Stimulated activated naive CD8-positive, alpha-beta T cell treated with anti-CD3 and anti-CD28 coated beads, Interleukin-15, Interleukin-2, amounts not matched to agents 100 ng/mL and 50 ng/mL, for 24 hours (primary cell): ENCODE measurements around the gene USP27X.

Experiments used
- H3K27ac Mint-ChIP-seq: one replicate; pipeline ENCODE4 v1.8.0; 2021; ENCODE audit warnings: mild to moderate bottlenecking, mixed read lengths
- H3K27me3 Mint-ChIP-seq: one replicate; pipeline ENCODE4 v1.8.0; 2021; ENCODE audit warnings: mixed read lengths
- H3K36me3 Mint-ChIP-seq: one replicate; pipeline ENCODE4 v1.8.0; 2021; ENCODE audit warnings: low read depth, mixed read lengths
- H3K4me1 Mint-ChIP-seq: one replicate; pipeline ENCODE4 v1.8.0; 2021; ENCODE audit warnings: low read depth, mixed read lengths
- H3K4me3 Mint-ChIP-seq: one replicate; pipeline ENCODE4 v1.8.0; 2021; ENCODE audit warnings: mild to moderate bottlenecking, mixed read lengths
- H3K9me3 Mint-ChIP-seq: one replicate; pipeline ENCODE4 v1.8.0; 2021; ENCODE audit warnings: mixed read lengths

The USP27X gene

GRCh38 chrX:49868739-49869138, 10.5 kb upstream of the USP27X start:
- no peaks in the 10 kb centered on the region for H3K36me3 Mint-ChIP-seq
- no peaks in the 10 kb centered on the region for H3K27me3 Mint-ChIP-seq
- H3K9me3 Mint-ChIP-seq: no peaks in the 10 kb centered on the region
- H3K4me1 Mint-ChIP-seq: no peaks in the 10 kb centered on the region
- no peak overlapping the region for H3K4me3 Mint-ChIP-seq
- H3K27ac Mint-ChIP-seq: no peak overlapping the region

DNA sequence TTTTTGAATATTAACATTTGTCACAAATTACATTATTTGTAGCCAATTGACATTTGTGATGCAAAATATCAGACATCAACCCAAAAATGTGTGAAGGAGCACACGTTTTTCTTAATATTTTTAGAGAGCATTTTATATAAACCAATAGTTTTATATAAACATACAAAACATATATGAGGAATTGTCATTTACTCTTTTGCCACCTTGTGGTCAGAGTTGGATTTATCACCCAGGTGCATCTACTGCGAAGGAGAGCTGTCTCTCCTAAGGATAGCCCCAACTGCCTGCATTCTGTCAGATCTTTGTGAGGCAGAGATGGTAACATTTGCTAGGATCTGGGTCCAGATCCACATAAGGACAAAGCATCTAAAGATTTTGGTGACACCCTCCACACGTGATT, 2.5 kb upstream of the USP27X start:
- Mint-ChIP-seq H3K27ac (no peak overlapping the region), H3K4me3 (no peak overlapping the region), H3K36me3 (no peaks in the 10 kb centered on the region)

DNA sequence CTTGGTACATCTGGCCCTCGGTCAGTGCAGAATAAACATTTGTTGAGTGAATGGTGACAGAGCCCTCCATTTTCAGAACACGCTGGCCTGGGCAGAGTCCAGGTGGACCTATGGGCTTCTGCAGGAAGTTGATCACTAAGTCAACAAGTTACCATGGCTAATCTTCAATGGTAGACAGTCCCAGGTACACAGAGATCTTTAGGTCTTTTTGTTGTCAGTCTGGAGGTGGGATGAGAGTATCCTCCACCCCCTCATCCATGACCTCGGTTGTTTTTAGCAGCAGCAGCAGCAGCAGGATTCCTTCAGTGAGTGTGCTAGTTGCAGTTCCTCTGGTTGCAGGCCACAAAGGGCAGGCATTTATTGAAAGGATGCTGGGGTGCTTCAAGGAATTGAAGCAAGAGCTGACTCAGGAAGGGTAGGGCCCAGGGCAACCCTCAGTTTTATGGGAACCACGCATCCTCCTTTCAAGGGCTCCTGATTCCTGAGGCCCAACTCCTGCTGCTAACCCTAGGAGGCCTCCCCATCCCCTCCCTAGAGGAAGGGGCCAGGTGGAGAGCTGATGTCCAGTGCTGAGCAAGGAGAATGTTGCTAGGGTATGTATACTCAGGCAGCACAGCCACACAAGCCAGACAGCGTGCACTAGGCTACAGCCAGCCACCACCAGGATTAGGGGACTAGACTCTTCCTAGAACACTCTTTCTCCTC, 1.7 kb upstream of the USP27X start:
- no peaks in the 10 kb centered on the region for H3K36me3 Mint-ChIP-seq
- H3K27ac Mint-ChIP-seq: no peak overlapping the region
- H3K27me3 Mint-ChIP-seq: no peaks in the 10 kb centered on the region
- H3K4me3 Mint-ChIP-seq: no peak overlapping the region
- no peaks in the 10 kb centered on the region for H3K9me3 Mint-ChIP-seq
- peaks cover 18% of the 10 kb centered on the region for H3K4me1 Mint-ChIP-seq

More for the DNA sequence above, 2.5 kb upstream of the USP27X start:
- peaks cover 18% of the 10 kb centered on the region for H3K4me1 Mint-ChIP-seq
- H3K9me3 Mint-ChIP-seq: no peaks in the 10 kb centered on the region
- H3K27me3 Mint-ChIP-seq: no peaks in the 10 kb centered on the region

GRCh38 chrX:49878128-49878833, 1.0 kb upstream of the USP27X start:
- Mint-ChIP-seq H3K36me3 (no peaks in the 10 kb centered on the region), H3K4me3 (peak overlapping the region; percentile 78), H3K27ac (peak overlapping the region; percentile 76), H3K4me1 (peaks cover 18% of the 10 kb centered on the region), H3K9me3 (no peaks in the 10 kb centered on the region), H3K27me3 (no peaks in the 10 kb centered on the region)

DNA sequence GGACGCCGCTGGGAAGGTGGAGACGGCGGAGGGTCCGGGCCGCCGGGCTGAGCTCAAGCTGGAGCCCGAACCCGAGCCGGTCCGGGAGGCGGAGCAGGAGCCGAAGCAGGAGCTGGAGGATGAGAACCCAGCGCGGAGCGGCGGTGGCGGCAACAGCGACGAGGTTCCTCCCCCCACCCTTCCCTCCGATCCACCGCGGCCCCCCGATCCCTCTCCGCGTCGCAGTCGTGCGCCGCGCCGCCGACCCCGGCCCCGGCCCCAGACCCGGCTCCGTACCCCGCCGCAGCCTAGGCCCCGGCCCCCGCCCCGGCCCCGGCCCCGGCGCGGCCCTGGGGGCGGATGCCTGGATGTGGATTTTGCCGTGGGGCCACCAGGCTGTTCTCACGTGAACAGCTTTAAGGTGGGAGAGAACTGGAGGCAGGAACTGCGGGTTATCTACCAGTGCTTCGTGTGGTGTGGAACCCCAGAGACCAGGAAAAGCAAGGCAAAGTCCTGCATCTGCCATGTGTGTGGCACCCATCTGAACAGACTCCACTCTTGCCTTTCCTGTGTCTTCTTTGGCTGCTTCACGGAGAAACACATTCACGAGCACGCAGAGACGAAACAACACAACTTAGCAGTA, 483 bp downstream of the USP27X start:
- peaks cover 23% of the 10 kb centered on the region for H3K4me1 Mint-ChIP-seq
- H3K4me3 Mint-ChIP-seq: peak overlapping the region; percentile 78
- peak overlapping the region; percentile 61 for H3K27ac Mint-ChIP-seq
- H3K36me3 Mint-ChIP-seq: no peaks in the 10 kb centered on the region
- H3K9me3 Mint-ChIP-seq: no peaks in the 10 kb centered on the region
- no peaks in the 10 kb centered on the region for H3K27me3 Mint-ChIP-seq

GRCh38 chrX:49880668-49881067, 1.4 kb downstream of the USP27X start:
- no peaks in the 10 kb centered on the region for H3K36me3 Mint-ChIP-seq
- peaks cover 23% of the 10 kb centered on the region for H3K4me1 Mint-ChIP-seq
- no peak overlapping the region for H3K27ac Mint-ChIP-seq
- no peaks in the 10 kb centered on the region for H3K9me3 Mint-ChIP-seq
- H3K4me3 Mint-ChIP-seq: peak overlapping the region; percentile 78
- no peaks in the 10 kb centered on the region for H3K27me3 Mint-ChIP-seq

DNA sequence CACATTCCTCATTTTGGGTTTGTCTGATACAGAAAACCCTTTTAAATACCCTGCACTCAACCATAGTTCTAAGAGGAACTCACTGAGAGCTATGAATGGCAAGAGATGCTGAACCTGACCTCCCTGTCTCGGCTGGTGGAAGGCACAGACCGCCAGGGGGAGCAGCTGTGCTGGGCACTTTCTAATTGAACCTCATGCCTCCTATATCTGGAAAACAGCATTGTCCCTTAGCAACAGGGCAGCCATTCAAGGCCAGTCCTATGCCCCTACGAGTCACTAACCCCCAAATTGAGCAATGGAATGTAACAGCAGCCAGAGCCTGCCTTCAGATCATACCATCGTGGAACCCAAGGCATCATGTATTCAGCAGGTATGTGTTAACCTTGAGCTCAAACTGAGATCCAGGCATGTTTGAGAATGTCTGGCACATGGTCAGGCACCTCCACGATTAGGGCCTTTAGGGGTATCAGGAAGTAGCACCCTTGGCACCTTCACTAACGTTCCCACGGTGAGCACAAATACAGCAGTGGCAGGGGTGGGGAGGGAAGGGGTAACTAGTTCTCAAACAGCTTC, 5.1 kb downstream of the USP27X start:
- H3K9me3 Mint-ChIP-seq: no peaks in the 10 kb centered on the region
- no peak overlapping the region for H3K4me3 Mint-ChIP-seq
- no peaks in the 10 kb centered on the region for H3K36me3 Mint-ChIP-seq
- peaks cover 12% of the 10 kb centered on the region for H3K4me1 Mint-ChIP-seq
- H3K27ac Mint-ChIP-seq: no peak overlapping the region
- no peaks in the 10 kb centered on the region for H3K27me3 Mint-ChIP-seq

GRCh38 chrX:49892542-49892941, 13.3 kb downstream of the USP27X start:
- H3K4me3 Mint-ChIP-seq: no peak overlapping the region
- H3K9me3 Mint-ChIP-seq: peaks cover 4% of the 10 kb centered on the region
- H3K27ac Mint-ChIP-seq: no peak overlapping the region
- no peaks in the 10 kb centered on the region for H3K36me3 Mint-ChIP-seq
- H3K4me1 Mint-ChIP-seq: no peaks in the 10 kb centered on the region
- peaks cover 13% of the 10 kb centered on the region for H3K27me3 Mint-ChIP-seq

DNA sequence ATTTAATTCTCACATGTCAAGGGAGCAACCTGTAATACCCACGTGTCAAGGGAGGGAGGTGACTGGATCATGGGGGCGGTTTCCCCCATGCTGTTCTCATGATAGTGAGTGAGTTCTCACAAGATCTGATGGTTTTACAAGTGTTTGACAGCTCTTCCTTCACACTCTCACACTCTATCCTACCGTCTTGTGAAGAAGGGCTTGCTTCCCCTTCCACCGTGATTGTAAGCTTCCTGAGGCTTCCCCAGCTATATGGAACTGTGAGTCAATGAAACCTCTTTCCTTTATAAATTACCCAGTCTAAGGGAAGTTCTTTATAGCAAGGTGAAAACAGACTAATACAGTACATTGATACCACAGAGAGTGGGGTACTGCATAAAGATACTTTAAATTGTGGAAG, 17.7 kb downstream of the USP27X start:
- no peaks in the 10 kb centered on the region for H3K4me1 Mint-ChIP-seq
- H3K27me3 Mint-ChIP-seq: peaks cover 17% of the 10 kb centered on the region
- no peak overlapping the region for H3K4me3 Mint-ChIP-seq
- H3K27ac Mint-ChIP-seq: no peak overlapping the region
- no peaks in the 10 kb centered on the region for H3K36me3 Mint-ChIP-seq
- H3K9me3 Mint-ChIP-seq: peaks cover 4% of the 10 kb centered on the region

GRCh38 chrX:49901048-49901447, 21.8 kb downstream of the USP27X start:
- no peak overlapping the region for H3K4me3 Mint-ChIP-seq
- no peaks in the 10 kb centered on the region for H3K4me1 Mint-ChIP-seq
- H3K27ac Mint-ChIP-seq: no peak overlapping the region
- peaks cover 4% of the 10 kb centered on the region for H3K9me3 Mint-ChIP-seq
- H3K27me3 Mint-ChIP-seq: peaks cover 17% of the 10 kb centered on the region
- no peaks in the 10 kb centered on the region for H3K36me3 Mint-ChIP-seq

GRCh38 chrX:49910344-49910743, 31.1 kb downstream of the USP27X start:
- Mint-ChIP-seq H3K36me3 (no peaks in the 10 kb centered on the region), H3K27ac (no peak overlapping the region), H3K4me1 (peaks cover 15% of the 10 kb centered on the region), H3K9me3 (no peaks in the 10 kb centered on the region), H3K4me3 (no peak overlapping the region), H3K27me3 (no peaks in the 10 kb centered on the region)

DNA sequence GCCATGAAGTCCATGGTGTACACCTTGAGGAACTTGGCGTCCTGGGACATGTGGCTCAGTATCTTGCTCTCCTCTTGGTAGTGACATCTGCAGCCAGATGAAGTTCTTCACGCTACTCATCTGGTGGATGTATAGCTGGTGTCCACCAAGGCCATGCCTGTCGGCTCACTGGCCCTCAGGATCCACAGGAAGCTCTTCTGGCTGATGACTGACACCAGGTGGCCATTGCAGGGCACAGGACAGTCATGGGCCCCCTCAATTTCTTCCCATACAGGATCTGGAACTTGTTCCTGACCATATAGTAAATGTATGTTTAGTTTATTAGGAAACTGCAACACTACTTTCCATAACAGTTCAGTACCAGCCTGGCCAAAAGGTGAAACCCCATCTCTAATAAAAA, 32.8 kb downstream of the USP27X start:
- no peaks in the 10 kb centered on the region for H3K9me3 Mint-ChIP-seq
- peaks cover 15% of the 10 kb centered on the region for H3K4me1 Mint-ChIP-seq
- no peaks in the 10 kb centered on the region for H3K27me3 Mint-ChIP-seq
- no peak overlapping the region for H3K4me3 Mint-ChIP-seq
- no peak overlapping the region for H3K27ac Mint-ChIP-seq
- H3K36me3 Mint-ChIP-seq: no peaks in the 10 kb centered on the region

- Mint-ChIP-seq H3K9me3 (no peaks in the 10 kb centered on the region), H3K27ac (no peak overlapping the region), H3K4me3 (no peak overlapping the region), H3K36me3 (no peaks in the 10 kb centered on the region), H3K27me3 (no peaks in the 10 kb centered on the region), H3K4me1 (peaks cover 15% of the 10 kb centered on the region)
These were observed 33.6 kb downstream of the USP27X start for GRCh38 chrX:49912861-49913260.

GRCh38 chrX:49915361-49916222, 36.3 kb downstream of the USP27X start:
- Mint-ChIP-seq H3K27me3 (no peaks in the 10 kb centered on the region), H3K27ac (no peak overlapping the region), H3K4me3 (no peak overlapping the region), H3K36me3 (no peaks in the 10 kb centered on the region), H3K9me3 (no peaks in the 10 kb centered on the region), H3K4me1 (peaks cover 3% of the 10 kb centered on the region)
